Stimulated activated CD4-positive, alpha-beta T cell treated with anti-CD3 and anti-CD28 coated beads, Interleukin-2, amount 100 ng/mL, for 4 hours (primary cell): Measurements from ENCODE around the gene USH2A.

Experiments
- DNase-seq: peaks from one replicate; pipeline ENCODE4 v3.0.0-alpha.2; 2020; ENCODE audit warnings: low read depth

USH2A gene

GRCh38 chr1:216422821-216423520, at the start of gene USH2A:
Gene USH2A (minus strand): TSS chr1:216423448. CDS start chr1:216422336, 1,112 bp downstream.
- DNase-seq: no peak

DNA sequence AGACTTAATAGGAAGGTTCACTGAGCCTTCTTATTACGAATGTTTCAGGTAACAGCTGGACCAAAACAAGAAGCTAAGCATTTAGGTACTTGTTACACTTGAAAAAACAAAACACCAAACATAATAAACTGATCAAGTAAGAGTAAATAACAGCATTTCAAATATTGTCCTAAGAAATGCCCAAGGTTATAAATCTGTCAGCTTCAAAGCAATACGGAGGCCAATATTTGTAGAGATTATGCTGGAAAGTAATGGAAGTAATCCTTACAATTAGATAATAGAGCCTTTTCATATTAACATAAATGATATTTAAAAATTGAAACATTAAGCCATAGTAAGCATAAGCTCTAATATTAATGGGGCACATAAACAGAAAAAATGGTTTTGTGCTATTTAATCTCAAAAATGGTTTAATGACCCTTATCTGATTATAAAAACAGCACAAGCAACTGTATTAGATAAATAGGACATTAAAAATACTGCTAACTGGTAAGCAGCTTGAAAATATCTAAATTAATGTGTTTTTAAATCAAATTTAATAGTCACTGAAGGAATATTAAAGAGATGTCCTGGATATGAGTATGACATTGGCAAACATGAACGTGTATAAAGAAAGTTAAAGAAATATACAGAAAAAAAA, 43.0 kb upstream of the USH2A start:
- no peak for DNase-seq

- no peak for DNase-seq
Observed at GRCh38 chr1:216464489-216464888, 41.2 kb upstream of the USH2A start.

GRCh38 chr1:216462066-216462775, 39.0 kb upstream of the USH2A start:
- DNase-seq: no peak

- DNase-seq: no peak
Observed at GRCh38 chr1:216461466-216461865, 38.2 kb upstream of the USH2A start.

DNA sequence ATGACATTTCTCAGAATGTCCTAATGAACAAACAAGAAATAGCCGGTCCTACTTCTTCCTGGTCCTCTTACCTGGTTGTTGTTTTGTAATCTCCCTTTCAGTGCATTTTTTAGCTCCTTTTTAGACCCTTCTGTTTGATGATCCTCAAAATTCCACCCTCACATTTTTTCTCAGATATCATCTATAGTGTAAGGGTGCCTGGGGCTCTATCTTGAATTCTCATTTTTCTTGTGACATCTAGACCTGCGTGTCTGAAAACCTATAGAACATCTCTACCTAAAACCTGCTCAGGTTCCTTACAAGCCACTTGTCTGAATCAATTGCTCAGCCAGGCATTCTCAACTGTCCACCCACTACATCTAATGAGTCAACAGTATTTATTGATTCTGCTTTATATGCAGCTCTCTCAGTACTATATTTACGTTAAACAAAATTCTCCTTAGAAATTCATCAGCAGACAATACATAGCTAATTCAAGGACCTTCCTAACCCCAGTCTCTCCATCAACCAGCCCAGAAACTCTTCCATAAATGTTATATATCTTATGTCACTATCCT, 36.5 kb upstream of the USH2A start:
- DNase-seq: no peak

- no peak for DNase-seq
Observed at GRCh38 chr1:216458812-216459211, 35.6 kb upstream of the USH2A start.

DNA sequence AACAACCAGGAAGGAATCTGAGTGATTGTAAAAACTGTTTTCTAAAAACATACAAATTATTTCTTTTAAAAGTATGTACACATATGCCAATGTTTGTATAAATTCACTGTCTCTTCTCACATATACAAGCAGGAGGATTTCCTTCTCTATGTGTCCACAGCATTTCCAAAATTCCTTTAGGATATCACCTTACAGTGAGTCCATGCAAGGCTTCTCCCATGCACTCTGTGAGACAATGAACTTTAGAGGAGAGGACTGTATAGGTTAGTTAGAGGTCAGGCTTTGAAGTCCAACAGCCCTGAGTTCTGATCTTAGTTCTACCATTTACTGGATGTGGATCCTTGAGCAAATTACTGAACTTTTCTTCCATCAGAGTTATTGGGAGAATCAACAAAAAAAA, 34.1 kb upstream of the USH2A start:
- no peak for DNase-seq

- DNase-seq: no peak
Observed at GRCh38 chr1:216456682-216457081, 33.4 kb upstream of the USH2A start.

DNA sequence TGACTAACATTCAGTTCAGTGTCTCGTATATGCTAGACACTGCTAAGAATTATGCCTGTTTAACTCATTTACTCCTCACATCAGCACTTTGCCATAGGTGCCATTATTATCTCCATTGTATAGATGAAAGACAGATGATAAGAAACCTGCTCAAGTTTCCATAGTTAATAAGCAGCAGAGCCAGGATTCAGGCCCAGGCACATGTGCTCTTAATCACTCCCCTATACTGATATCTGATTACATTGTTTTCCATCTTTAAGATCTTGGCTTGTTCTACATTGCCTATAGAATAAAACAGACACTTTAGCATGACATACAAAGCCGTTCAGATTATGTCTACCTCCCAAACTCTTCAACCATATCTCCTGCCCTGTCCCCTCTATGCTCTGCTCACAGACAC, 30.5 kb upstream of the USH2A start:
- DNase-seq: no peak

GRCh38 chr1:216450227-216450626, 27.0 kb upstream of the USH2A start:
- no peak for DNase-seq

GRCh38 chr1:216448011-216448510, 24.8 kb upstream of the USH2A start:
- no peak for DNase-seq

DNA sequence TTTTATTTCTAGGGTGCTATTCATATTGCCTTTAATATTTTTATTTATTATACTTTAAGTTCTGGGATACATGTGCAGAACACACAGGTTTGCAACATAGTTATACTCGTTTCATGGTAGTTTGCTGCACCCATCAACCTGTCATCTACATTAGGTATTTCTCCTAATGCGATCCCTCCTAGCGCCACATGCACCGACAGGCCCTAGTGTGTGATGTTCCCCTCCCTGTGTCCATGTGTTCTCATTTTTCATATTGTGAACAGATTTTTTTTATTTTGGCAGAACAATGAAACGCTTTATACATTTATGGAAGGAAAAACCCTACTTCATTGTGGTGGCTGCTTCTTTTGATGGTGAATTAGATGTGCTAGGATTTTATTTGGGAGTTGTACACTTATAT, 14.4 kb upstream of the USH2A start:
- DNase-seq: no peak

GRCh38 chr1:216434232-216434631, 11.0 kb upstream of the USH2A start:
- no peak for DNase-seq

GRCh38 chr1:216433175-216433574, 9.9 kb upstream of the USH2A start:
- DNase-seq: no peak

DNA sequence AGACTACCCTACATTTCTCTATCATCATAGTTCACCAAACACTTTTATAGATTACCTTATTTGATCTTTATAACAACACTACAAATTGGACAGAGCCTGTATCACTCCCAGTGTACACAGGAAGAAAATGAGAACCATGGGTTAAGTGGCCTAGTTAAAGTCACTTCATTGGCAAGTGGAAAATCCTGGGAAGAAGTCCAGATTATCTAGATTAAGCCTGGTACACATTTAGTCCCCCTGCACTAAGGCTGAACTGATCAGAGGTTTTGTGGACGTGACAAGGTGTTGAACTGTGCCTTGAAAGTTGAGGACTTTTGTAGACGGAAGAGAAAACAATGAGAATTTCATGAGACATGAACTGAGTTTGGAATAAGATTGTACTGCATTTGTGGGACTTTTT, 7.5 kb upstream of the USH2A start:
- DNase-seq: no peak

GRCh38 chr1:216425577-216425976, 2.3 kb upstream of the USH2A start:
- no peak for DNase-seq

- DNase-seq: no peak
Observed at GRCh38 chr1:216420746-216421145, 2.5 kb downstream of the USH2A start.

DNA sequence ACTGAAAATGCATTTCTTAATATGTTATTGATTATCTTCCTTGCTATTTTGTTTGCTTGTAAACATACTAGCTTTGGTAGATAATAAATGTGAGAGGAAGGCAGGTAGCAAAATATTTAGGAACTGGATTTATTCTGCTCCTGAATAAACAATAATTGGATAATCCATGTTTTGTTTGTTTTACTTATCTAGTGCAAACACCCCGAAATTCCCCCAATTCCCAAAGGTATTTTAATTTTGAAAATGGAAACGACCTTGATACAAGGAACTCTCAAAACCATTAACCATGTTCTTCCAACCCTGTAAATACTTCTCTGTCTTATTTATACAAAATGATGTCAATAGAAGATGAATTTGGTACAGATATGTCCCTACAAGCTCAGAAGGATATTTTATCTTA, 3.0 kb downstream of the USH2A start:
- no peak for DNase-seq

DNA sequence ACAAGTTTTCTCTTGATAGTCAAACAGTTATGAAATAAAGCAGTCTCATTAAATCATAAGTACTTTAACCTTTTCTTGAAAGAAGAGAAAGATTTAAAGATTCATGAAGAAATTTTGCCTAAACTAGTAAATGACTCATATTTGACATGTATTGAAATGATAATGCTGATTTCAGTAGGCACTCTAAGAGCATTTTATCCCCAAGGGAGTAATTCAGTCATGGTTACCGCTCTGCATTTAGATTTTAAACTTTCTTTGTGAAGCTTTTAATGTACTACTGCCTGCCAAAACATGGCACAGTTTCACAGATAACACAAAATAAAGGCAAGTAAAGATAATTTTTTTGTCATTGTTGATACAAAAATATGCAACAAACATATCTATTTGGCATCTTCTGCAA, 6.8 kb downstream of the USH2A start:
- no peak for DNase-seq

DNA sequence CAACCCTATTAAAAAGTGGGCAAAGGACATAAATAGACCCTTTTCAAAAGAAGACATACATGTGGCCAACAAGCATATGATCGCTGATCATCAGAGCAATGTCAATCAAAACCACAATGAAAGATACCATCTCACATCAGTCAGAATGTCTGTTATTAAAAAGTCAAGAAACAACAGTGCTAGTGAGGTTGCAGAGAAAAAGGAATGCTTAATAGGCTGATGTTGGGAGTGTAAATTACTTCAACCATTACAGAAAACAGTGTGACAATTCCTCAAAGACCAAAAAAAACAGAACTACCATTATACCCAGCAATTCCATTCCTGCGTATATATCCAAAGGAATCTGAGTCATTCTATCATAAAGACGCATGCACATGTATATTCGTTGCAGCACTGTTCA, 13.2 kb downstream of the USH2A start:
- DNase-seq: no peak

DNA sequence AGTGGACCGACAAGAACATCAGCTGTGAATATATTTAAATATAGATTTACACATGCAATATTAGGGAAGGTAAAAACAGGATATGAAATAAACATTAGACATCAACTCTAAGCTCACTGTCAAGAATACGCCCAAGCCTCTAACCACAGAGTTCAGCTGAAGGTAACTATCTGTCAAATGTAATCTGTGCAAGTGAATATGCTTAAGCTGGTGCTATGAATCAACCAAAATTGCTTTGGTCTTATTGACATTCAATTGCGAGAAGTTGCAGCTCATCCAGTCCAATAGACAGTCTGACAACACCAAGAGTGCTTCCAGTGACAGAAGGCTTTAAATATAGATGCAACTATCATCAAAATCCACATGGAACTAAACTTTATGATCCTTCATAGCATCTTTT, 32.3 kb downstream of the USH2A start:
- DNase-seq: no peak

DNA sequence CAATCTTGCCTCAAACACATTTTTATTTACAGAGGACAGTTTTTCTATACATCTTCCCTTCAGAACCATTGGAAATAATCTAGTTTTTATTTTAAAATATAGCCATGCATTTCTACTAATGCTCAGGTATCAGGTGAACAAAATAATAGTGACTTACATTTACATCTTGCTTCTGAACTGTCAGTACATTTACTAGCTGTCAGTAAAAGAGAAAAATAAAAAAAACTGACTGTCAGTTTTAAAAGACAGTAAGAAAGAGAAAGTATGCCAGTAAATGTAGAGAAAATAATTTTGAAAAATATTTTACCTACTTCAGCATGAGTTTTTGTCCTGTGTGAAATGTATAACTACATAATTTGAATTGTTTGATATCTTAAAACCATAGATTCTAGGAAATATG, 33.5 kb downstream of the USH2A start:
- DNase-seq: no peak
